Thymus (tissue), 11 donors: Measurements from ENCODE around the gene C2orf78. TPM values are rescaled to one million over a fixed set of nuclear protein-coding genes. Genes with fewer than 3 reads are reported as not detected.
A peak's percentile ranks its signal among the peaks of the same experiment; 100 is the strongest.
"Not testable (repeated sequence)": the region's sequence is repeated elsewhere in the genome, so short reads cannot be mapped to it uniquely, and the experiment has no call there.

Experiments
- DNase-seq, 9 donors: peaks; one replicate each; pipeline ENCODE4 v3.0.0-alpha.2; 2013; ENCODE audit warnings: low spot score in 9 of 9, low read depth in 6 of 9, missing footprints in 1 of 9
- H3K27ac ChIP-seq, 2 donors: one replicate each; pipeline ENCODE4 v1.5.1; 2013; ENCODE audit warnings: control low read depth in 1 of 2, low read depth in 1 of 2, low read length in 1 of 2, mild to moderate bottlenecking in 1 of 2, moderate library complexity in 1 of 2
- H3K27me3 ChIP-seq, 2 donors: one replicate each; pipeline ENCODE4 v1.5.1; 2013; ENCODE audit warnings: low read length in 1 of 2; ENCODE audit not compliant: control insufficient read depth in 2 of 2, insufficient read depth in 1 of 2
- H3K36me3 ChIP-seq, 2 donors: one replicate each; pipeline ENCODE4 v1.5.1; 2013; ENCODE audit warnings: low read length in 1 of 2, mild to moderate bottlenecking in 1 of 2, moderate library complexity in 1 of 2; ENCODE audit not compliant: control insufficient read depth in 2 of 2, insufficient read depth in 2 of 2
- H3K4me1 ChIP-seq, 2 donors: one replicate each; pipeline ENCODE4 v1.5.1; 2013; ENCODE audit warnings: low read length in 2 of 2; ENCODE audit not compliant: control insufficient read depth in 2 of 2, insufficient read depth in 2 of 2
- H3K4me3 ChIP-seq, 2 donors: one replicate each; pipeline ENCODE4 v1.5.1; 2013; ENCODE audit warnings: low read length in 2 of 2, control low read depth in 1 of 2, mild to moderate bottlenecking in 1 of 2
- H3K9me3 ChIP-seq, 2 donors: one replicate each; pipeline ENCODE4 v1.5.1; 2013; ENCODE audit warnings: low read length in 1 of 2, mild to moderate bottlenecking in 1 of 2; ENCODE audit not compliant: control insufficient read depth in 2 of 2, insufficient read depth in 1 of 2
- whole genome bisulfite sequencing: extraction: QIAGEN DNeasy Blood & Tissue Kit; methylation state at CpG from one replicate; pipeline ENCODE4 v1.1.7; 2013; 5-methylcytosine and 5-hydroxymethylcytosine counted together
- polyA plus RNA-seq: library from polyadenylated mRNA; stranded (reverse); fragments of 200-250 nt; gene quantifications from one replicate; pipeline ENCODE4 v1.2.3, GENCODE V29; 2013
- total RNA-seq: library from RNA; stranded (reverse); fragments of 120-200 nt; gene quantifications from one replicate; pipeline ENCODE4 v1.2.4, GENCODE V29; 2013
- donor health status: healthy.

Gene C2orf78
- total and polyA plus RNA-seq, 2 donors: 0.02 TPM; not detected in 1

GRCh38 chr2:73776869-73777519, 7.0 kb upstream of the C2orf78 start:
- no peak overlapping the region for H3K27ac ChIP-seq
- H3K4me3 ChIP-seq: no peak overlapping the region
- WGBS: 94% methylated on average over 8 of the region's 8 CpGs
- no peaks in the 10 kb centered on the region for H3K27me3 ChIP-seq
- peaks cover 0 to 4% of the 10 kb centered on the region in 2 donors for H3K4me1 ChIP-seq
- no peaks in the 10 kb centered on the region for H3K9me3 ChIP-seq
- peaks cover 4 to 38% of the 10 kb centered on the region in 2 donors for H3K36me3 ChIP-seq
- DNase-seq: peak in 1 of 9 donors; percentile 15

GRCh38 chr2:73778867-73779466, 5.0 kb upstream of the C2orf78 start:
- DNase-seq: peak in 2 of 9 donors; percentile 4 to 26
- H3K27ac ChIP-seq, H3K4me1 ChIP-seq, H3K9me3 ChIP-seq, H3K27me3 ChIP-seq: not testable (repeated sequence)
- H3K4me3 ChIP-seq: peak overlapping the region; percentile 67 to 71
- peaks cover 0 to 25% of the 10 kb centered on the region in 2 donors for H3K36me3 ChIP-seq
- WGBS: 81% methylated on average over 18 of the region's 18 CpGs

GRCh38 chr2:73779467-73780236, 4.3 kb upstream of the C2orf78 start, which contains the start of gene DUSP11:
Gene DUSP11, minus strand, starts transcription at chr2:73780103. Its CDS starts 129 bp downstream, at chr2:73779974.
- Histone ChIP-seq H3K27me3 (no peaks in the 10 kb centered on the region), H3K36me3 (peaks cover 0 to 20% of the 10 kb centered on the region in 2 donors), H3K27ac (peak within 1 kb of the TSS; percentile 70 to 82), H3K4me1 (peaks cover 0 to 4% of the 10 kb centered on the region in 2 donors), H3K4me3 (peak within 1 kb of the TSS; percentile 67 to 71), H3K9me3 (no peaks in the 10 kb centered on the region)
- peak; percentile 84 to 99 (median 96) for DNase-seq
- under 1% methylated on average over 40 of the region's 40 CpGs for whole genome bisulfite sequencing

GRCh38 chr2:73780237-73780582, 3.8 kb upstream of the C2orf78 start:
- no peak overlapping the region for H3K27ac ChIP-seq
- peaks cover 0 to 14% of the 10 kb centered on the region in 2 donors for H3K36me3 ChIP-seq
- no peaks in the 10 kb centered on the region for H3K27me3 ChIP-seq
- H3K4me1 ChIP-seq: peaks cover 0 to 4% of the 10 kb centered on the region in 2 donors
- no peaks in the 10 kb centered on the region for H3K9me3 ChIP-seq
- peak overlapping the region; percentile 67 to 71 for H3K4me3 ChIP-seq
- 6% methylated on average over 7 of the region's 7 CpGs for WGBS
- no peak for DNase-seq

- not testable (repeated sequence) for H3K4me3 ChIP-seq, H3K4me1 ChIP-seq, H3K9me3 ChIP-seq, H3K27me3 ChIP-seq, DNase-seq, H3K36me3 ChIP-seq, H3K27ac ChIP-seq
- 93% methylated on average over 15 of the region's 15 CpGs for WGBS
Observed at GRCh38 chr2:73783402-73783801, 581 bp upstream of the C2orf78 start.

GRCh38 chr2:73811878-73812277, 27.9 kb downstream of the C2orf78 start:
- H3K27me3 ChIP-seq: no peaks in the 10 kb centered on the region
- no peaks in the 10 kb centered on the region for H3K4me1 ChIP-seq
- no peak for DNase-seq
- H3K27ac ChIP-seq: no peak overlapping the region
- no peaks in the 10 kb centered on the region for H3K36me3 ChIP-seq
- H3K4me3 ChIP-seq: no peak overlapping the region
- H3K9me3 ChIP-seq: no peaks in the 10 kb centered on the region

- no peak for DNase-seq
- Histone ChIP-seq H3K36me3 (no peaks in the 10 kb centered on the region), H3K27ac (no peak overlapping the region), H3K4me3 (no peak overlapping the region), H3K4me1 (no peaks in the 10 kb centered on the region), H3K27me3 (no peaks in the 10 kb centered on the region), H3K9me3 (no peaks in the 10 kb centered on the region)
Observed at GRCh38 chr2:73812635-73813034, 28.7 kb downstream of the C2orf78 start.

GRCh38 chr2:73818296-73818695, 34.3 kb downstream of the C2orf78 start:
- no peak overlapping the region for H3K27ac ChIP-seq
- H3K27me3 ChIP-seq: no peaks in the 10 kb centered on the region
- no peak for DNase-seq
- no peaks in the 10 kb centered on the region for H3K36me3 ChIP-seq
- H3K4me3 ChIP-seq: no peak overlapping the region
- H3K9me3 ChIP-seq: no peaks in the 10 kb centered on the region
- WGBS: 94% methylated on average over 18 of the region's 18 CpGs
- no peaks in the 10 kb centered on the region for H3K4me1 ChIP-seq

- H3K36me3 ChIP-seq: no peaks in the 10 kb centered on the region
- DNase-seq: no peak
- H3K9me3 ChIP-seq: no peaks in the 10 kb centered on the region
- no peaks in the 10 kb centered on the region for H3K4me1 ChIP-seq
- no peaks in the 10 kb centered on the region for H3K27me3 ChIP-seq
- WGBS: 8% methylated on average over 2 of the region's 2 CpGs
- no peak overlapping the region for H3K4me3 ChIP-seq
- H3K27ac ChIP-seq: no peak overlapping the region
Observed at GRCh38 chr2:73821227-73821626, 37.2 kb downstream of the C2orf78 start.
